Osteoblast (primary cell): Measurements from ENCODE around the gene TMC2. TPM values are rescaled to one million over a fixed set of nuclear protein-coding genes. Genes with fewer than 3 reads are reported as not detected.
A peak's percentile ranks its signal among the peaks of the same experiment; 100 is the strongest.

Source experiments
- DNase-seq: peaks from one replicate; pipeline ENCODE4 v3.0.0; 2011; ENCODE audit warnings: low spot score, mixed read lengths; ENCODE audit not compliant: insufficient read length; ENCODE audit errors: missing footprints
- H2AFZ ChIP-seq: 2 replicates; pipeline ENCODE4 v1.6.0; 2011; ENCODE audit warnings: mild to moderate bottlenecking, low read length
- H3K27ac ChIP-seq: 2 replicates; pipeline ENCODE4 v1.5.1; 2011; ENCODE audit warnings: mild to moderate bottlenecking, low read depth, low read length, moderate library complexity
- H3K27me3 ChIP-seq: 2 replicates; pipeline ENCODE4 v1.6.0; 2012; ENCODE audit warnings: mild to moderate bottlenecking, control low read depth, inconsistent platforms, low read length, moderate library complexity; ENCODE audit not compliant: insufficient read depth
- H3K36me3 ChIP-seq: 2 replicates; pipeline ENCODE4 v1.5.1; 2011; ENCODE audit warnings: mild to moderate bottlenecking, low read length, control low read depth, moderate library complexity; ENCODE audit not compliant: insufficient read depth
- H3K4me1 ChIP-seq: 2 replicates; pipeline ENCODE4 v1.5.1; 2011; ENCODE audit warnings: mild to moderate bottlenecking, low read length, control low read depth, moderate library complexity; ENCODE audit not compliant: insufficient read depth
- H3K4me2 ChIP-seq: 2 replicates; pipeline ENCODE4 v1.6.0; 2011; ENCODE audit warnings: mild to moderate bottlenecking, low read length; ENCODE audit not compliant: insufficient read depth
- H3K4me3 ChIP-seq: fragments of 200-600 bp; sonication (generic); 3 replicates; pipeline ENCODE4 v1.5.1; 2012; ENCODE audit warnings: mild to moderate bottlenecking, low read length, inconsistent platforms; ENCODE audit not compliant: insufficient read depth
- H3K79me2 ChIP-seq: 2 replicates; pipeline ENCODE4 v1.6.0; 2012; ENCODE audit warnings: mild to moderate bottlenecking, low read length, control low read depth, inconsistent platforms; ENCODE audit not compliant: insufficient read depth
- H3K9me3 ChIP-seq: 2 replicates; pipeline ENCODE4 v1.5.1; 2011; ENCODE audit warnings: low read depth, low read length, control low read depth
- H4K20me1 ChIP-seq: 2 replicates; pipeline ENCODE4 v1.6.0; 2012; ENCODE audit warnings: mild to moderate bottlenecking, low read length, control low read depth; ENCODE audit not compliant: insufficient read depth
- total RNA-seq: library from RNA; depleted of rRNA; stranded (reverse); fragments of >200 nt; gene quantifications from 2 replicates; pipeline ENCODE4 v1.2.3, GENCODE V29; 2012
- TF ChIP-seq, protein P1 (sequence below): IDR thresholded peaks from 2 replicates; pipeline ENCODE4 v1.5.1; 2011; ENCODE audit warnings: mild to moderate bottlenecking, low read depth, low read length, moderate library complexity; ENCODE audit errors: extremely low read depth

TMC2 gene
- total RNA-seq, 1 donor = not detected

DNA sequence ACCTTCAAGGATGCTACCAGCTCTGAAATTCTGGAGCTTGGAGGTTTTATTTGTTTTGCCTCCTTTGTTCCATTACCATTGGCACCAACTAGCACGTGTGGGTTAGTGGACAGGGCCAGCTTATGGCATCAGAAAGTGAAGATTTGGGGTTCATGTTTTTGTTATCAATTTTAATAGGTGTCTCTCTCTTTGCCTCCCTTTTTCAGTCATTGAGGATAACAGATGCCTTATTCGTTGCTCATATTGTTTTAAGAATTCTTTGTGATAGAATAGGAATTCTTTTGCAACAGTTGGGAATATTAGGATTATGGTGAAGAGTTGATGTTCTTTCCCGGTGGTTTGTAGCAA is 22.9 kb downstream of the TMC2 start:
- Histone ChIP-seq H3K27ac (no peak overlapping the region), H3K36me3 (no peaks in the 10 kb centered on the region), H3K9me3 (no peaks in the 10 kb centered on the region), H3K27me3 (peaks cover 51% of the 10 kb centered on the region), H3K4me3 (no peak overlapping the region), H4K20me1 (no peaks in the 10 kb centered on the region), H3K4me1 (no peaks in the 10 kb centered on the region), H3K4me2 (no peak overlapping the region), H2AFZ (no peak overlapping the region), H3K79me2 (no peaks in the 10 kb centered on the region)
- TF ChIP-seq, protein P1, sequence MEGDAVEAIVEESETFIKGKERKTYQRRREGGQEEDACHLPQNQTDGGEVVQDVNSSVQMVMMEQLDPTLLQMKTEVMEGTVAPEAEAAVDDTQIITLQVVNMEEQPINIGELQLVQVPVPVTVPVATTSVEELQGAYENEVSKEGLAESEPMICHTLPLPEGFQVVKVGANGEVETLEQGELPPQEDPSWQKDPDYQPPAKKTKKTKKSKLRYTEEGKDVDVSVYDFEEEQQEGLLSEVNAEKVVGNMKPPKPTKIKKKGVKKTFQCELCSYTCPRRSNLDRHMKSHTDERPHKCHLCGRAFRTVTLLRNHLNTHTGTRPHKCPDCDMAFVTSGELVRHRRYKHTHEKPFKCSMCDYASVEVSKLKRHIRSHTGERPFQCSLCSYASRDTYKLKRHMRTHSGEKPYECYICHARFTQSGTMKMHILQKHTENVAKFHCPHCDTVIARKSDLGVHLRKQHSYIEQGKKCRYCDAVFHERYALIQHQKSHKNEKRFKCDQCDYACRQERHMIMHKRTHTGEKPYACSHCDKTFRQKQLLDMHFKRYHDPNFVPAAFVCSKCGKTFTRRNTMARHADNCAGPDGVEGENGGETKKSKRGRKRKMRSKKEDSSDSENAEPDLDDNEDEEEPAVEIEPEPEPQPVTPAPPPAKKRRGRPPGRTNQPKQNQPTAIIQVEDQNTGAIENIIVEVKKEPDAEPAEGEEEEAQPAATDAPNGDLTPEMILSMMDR = no peak
- DNase-seq = peak; percentile 62

DNA sequence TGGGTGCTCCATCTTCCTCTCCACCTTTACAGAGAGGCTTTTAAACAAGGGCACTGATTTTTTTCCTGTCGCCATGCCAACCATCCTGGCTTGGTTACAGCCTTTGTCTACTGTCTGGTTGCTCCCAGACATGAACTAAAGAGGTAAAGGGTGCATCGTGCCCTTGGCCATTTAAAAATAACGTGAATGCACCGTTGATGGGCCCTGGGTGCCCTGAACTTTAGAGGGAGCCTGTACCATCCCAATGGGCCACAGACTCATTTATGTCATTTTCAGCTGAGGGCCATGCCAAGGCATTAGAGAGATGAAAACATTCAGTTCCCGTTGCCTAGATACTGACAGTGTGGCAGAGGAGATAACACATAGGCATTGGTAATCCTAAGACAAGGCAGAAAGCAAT is 23.3 kb downstream of the TMC2 start:
- DNase-seq = no peak
- H3K79me2 ChIP-seq = no peaks in the 10 kb centered on the region
- H3K27me3 ChIP-seq = peaks cover 50% of the 10 kb centered on the region
- H3K9me3 ChIP-seq = no peaks in the 10 kb centered on the region
- H2AFZ ChIP-seq = no peak overlapping the region
- no peaks in the 10 kb centered on the region for H3K36me3 ChIP-seq
- H3K27ac ChIP-seq = no peak overlapping the region
- H3K4me2 ChIP-seq = no peak overlapping the region
- no peaks in the 10 kb centered on the region for H4K20me1 ChIP-seq
- TF ChIP-seq, protein P1 = no peak
- no peak overlapping the region for H3K4me3 ChIP-seq
- H3K4me1 ChIP-seq = no peaks in the 10 kb centered on the region

DNA sequence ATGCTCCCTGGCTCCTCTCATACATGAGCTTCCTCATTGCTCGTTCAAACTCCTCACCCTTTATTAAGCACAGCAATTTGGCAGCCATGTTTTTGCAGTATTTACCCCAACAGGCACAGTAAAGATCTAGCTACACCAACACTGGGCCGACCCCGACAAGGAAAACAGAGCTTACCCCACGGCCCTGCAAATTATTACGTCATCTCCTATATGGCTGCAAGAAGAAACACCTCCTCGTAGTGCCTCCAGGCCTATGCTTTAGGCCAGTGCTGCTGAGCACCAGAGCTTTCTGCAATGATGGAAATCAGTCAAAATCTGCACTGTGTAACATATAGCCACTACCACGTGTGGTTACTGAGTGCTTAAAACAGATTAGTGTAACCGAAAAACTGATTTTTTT is 26.7 kb downstream of the TMC2 start:
- Histone ChIP-seq H4K20me1 (no peaks in the 10 kb centered on the region), H3K79me2 (no peaks in the 10 kb centered on the region), H3K4me1 (no peaks in the 10 kb centered on the region), H3K27me3 (peaks cover 42% of the 10 kb centered on the region), H3K4me3 (no peak overlapping the region), H3K27ac (no peak overlapping the region), H2AFZ (no peak overlapping the region), H3K36me3 (no peaks in the 10 kb centered on the region), H3K4me2 (no peak overlapping the region), H3K9me3 (no peaks in the 10 kb centered on the region)
- TF ChIP-seq, protein P1 = no peak
- no peak for DNase-seq

DNA sequence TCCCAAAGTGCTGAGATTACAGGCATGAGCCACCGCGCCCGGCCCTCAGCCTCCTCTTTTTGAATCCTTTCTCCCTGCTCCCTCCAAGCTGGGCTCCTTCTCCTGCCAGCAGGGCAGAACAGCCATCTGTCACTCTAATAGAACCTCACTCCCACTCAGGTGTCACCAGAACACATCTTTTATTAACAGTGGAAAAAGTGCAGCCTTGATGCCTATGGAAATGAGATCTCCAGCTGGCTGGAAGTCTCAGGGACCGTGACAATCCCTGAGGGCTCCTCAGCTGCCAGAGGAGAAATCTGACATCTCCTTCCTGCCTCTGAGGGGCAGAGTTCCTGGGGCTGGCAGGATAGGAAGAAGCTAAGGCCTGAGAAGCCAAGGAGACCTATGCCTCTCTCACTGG is 28.0 kb downstream of the TMC2 start:
- H3K4me3 ChIP-seq = no peak overlapping the region
- H3K9me3 ChIP-seq = no peaks in the 10 kb centered on the region
- H3K79me2 ChIP-seq = no peaks in the 10 kb centered on the region
- no peak overlapping the region for H3K4me2 ChIP-seq
- no peaks in the 10 kb centered on the region for H4K20me1 ChIP-seq
- no peak overlapping the region for H2AFZ ChIP-seq
- H3K27me3 ChIP-seq = peaks cover 39% of the 10 kb centered on the region
- DNase-seq = no peak
- H3K4me1 ChIP-seq = no peaks in the 10 kb centered on the region
- H3K36me3 ChIP-seq = no peaks in the 10 kb centered on the region
- TF ChIP-seq, protein P1 = no peak
- no peak overlapping the region for H3K27ac ChIP-seq
